ENCODE data around the gene MAML3. TPM values are rescaled to one million over a fixed set of nuclear protein-coding genes. Genes with fewer than 3 reads are reported as not detected.

The MAML3 gene
- polyA plus RNA-seq, 1 donor (not counting 4 experiments of a cell fraction or from before 2014, with no cell fraction given): 0.68 TPM

- no peak overlapping the region for H3K4me2 ChIP-seq (ENCODE audit: control insufficient read depth, extremely low read depth, insufficient read depth, low read depth, low read length)
- dilution Hi-C loops (cut with MboI; ENCODE audit: extremely low pct_ligation_motif_present, low sequenced_read_pairs): no loop called here
- H3K27ac ChIP-seq (ENCODE audit: control insufficient read depth, insufficient read depth, low read length): no peak overlapping the region
- peaks cover 3% of the 10 kb centered on the region for H3K4me1 ChIP-seq (ENCODE audit: control insufficient read depth, extremely low read depth, insufficient read depth, low read length)
- H3K9ac ChIP-seq (ENCODE audit: control insufficient read depth, extremely low read depth, insufficient read depth, low read length): no peak overlapping the region
- DNase-seq (ENCODE audit: low read depth, low spot score) (no peak), FAIRE-seq (no peak)
- H3K9me3 ChIP-seq (ENCODE audit: control insufficient read depth, low read depth, low read length): no peaks in the 10 kb centered on the region
- no peaks in the 10 kb centered on the region for H4K20me1 ChIP-seq (ENCODE audit: control insufficient read depth, extremely low read depth, insufficient read depth, low read length)
- no peak overlapping the region for H2AFZ ChIP-seq (ENCODE audit: control insufficient read depth, low read length)
- H3K9me1 ChIP-seq (ENCODE audit: control insufficient read depth, extremely low read depth, insufficient read depth, low read length): no peaks in the 10 kb centered on the region
- no peak overlapping the region for H3K4me3 ChIP-seq (ENCODE audit: control insufficient read depth in 2 of 3, extremely low read depth in 1 of 3, insufficient read depth in 2 of 3, low read depth in 1 of 3, low read length in 3 of 3)
- no peaks in the 10 kb centered on the region for H3K27me3 ChIP-seq (ENCODE audit: control insufficient read depth, extremely low read depth, insufficient read depth, low read length)
- no peaks in the 10 kb centered on the region for H3K79me2 ChIP-seq (ENCODE audit: control insufficient read depth, insufficient read depth, low read length)
- TF ChIP-seq EZH2 (IDR thresholded peaks at IDR 0.05; ENCODE audit: low read length): no peak
- TF ChIP-seq CTCF (optimal IDR thresholded peaks at IDR 0.05 in 1 of 3, IDR thresholded peaks at IDR 0.05 in 1 of 3, conservative IDR thresholded peaks at IDR 0.05 in 1 of 3; ENCODE audit: extremely low read depth in 1 of 3, insufficient read depth in 2 of 3, low read length in 3 of 3): no peak
- no peaks in the 10 kb centered on the region for H3K36me3 ChIP-seq (ENCODE audit: control insufficient read depth in 2 of 2, extremely low read depth in 1 of 2, insufficient read depth in 2 of 2, low read length in 2 of 2)
Measured at GRCh38 chr4:139719381-139720101, 434.4 kb downstream of the MAML3 start.

- TF ChIP-seq CTCF (optimal IDR thresholded peaks at IDR 0.05 in 1 of 3, IDR thresholded peaks at IDR 0.05 in 1 of 3, conservative IDR thresholded peaks at IDR 0.05 in 1 of 3; ENCODE audit: extremely low read depth in 1 of 3, insufficient read depth in 2 of 3, low read length in 3 of 3) (no peak), EZH2 (IDR thresholded peaks at IDR 0.05; ENCODE audit: low read length) (no peak)
- H3K4me3 ChIP-seq (ENCODE audit: control insufficient read depth in 2 of 3, extremely low read depth in 1 of 3, insufficient read depth in 2 of 3, low read depth in 1 of 3, low read length in 3 of 3): no peak overlapping the region
- H3K9ac ChIP-seq (ENCODE audit: control insufficient read depth, extremely low read depth, insufficient read depth, low read length): no peak overlapping the region
- peaks cover 3% of the 10 kb centered on the region for H3K4me1 ChIP-seq (ENCODE audit: control insufficient read depth, extremely low read depth, insufficient read depth, low read length)
- FAIRE-seq (no peak), DNase-seq (ENCODE audit: low read depth, low spot score) (no peak)
- H3K4me2 ChIP-seq (ENCODE audit: control insufficient read depth, extremely low read depth, insufficient read depth, low read depth, low read length): no peak overlapping the region
- dilution Hi-C loops (cut with MboI; ENCODE audit: extremely low pct_ligation_motif_present, low sequenced_read_pairs): no loop called here
- H4K20me1 ChIP-seq (ENCODE audit: control insufficient read depth, extremely low read depth, insufficient read depth, low read length): no peaks in the 10 kb centered on the region
- no peaks in the 10 kb centered on the region for H3K79me2 ChIP-seq (ENCODE audit: control insufficient read depth, insufficient read depth, low read length)
- no peaks in the 10 kb centered on the region for H3K9me3 ChIP-seq (ENCODE audit: control insufficient read depth, low read depth, low read length)
- no peaks in the 10 kb centered on the region for H3K36me3 ChIP-seq (ENCODE audit: control insufficient read depth in 2 of 2, extremely low read depth in 1 of 2, insufficient read depth in 2 of 2, low read length in 2 of 2)
- no peak overlapping the region for H2AFZ ChIP-seq (ENCODE audit: control insufficient read depth, low read length)
- H3K27ac ChIP-seq (ENCODE audit: control insufficient read depth, insufficient read depth, low read length): no peak overlapping the region
- no peaks in the 10 kb centered on the region for H3K9me1 ChIP-seq (ENCODE audit: control insufficient read depth, extremely low read depth, insufficient read depth, low read length)
- no peaks in the 10 kb centered on the region for H3K27me3 ChIP-seq (ENCODE audit: control insufficient read depth, extremely low read depth, insufficient read depth, low read length)
Measured at GRCh38 chr4:139718833-139719232, 435.2 kb downstream of the MAML3 start.
